ENCODE measurements around the gene MRPS18C. TPM values are rescaled to one million over a fixed set of nuclear protein-coding genes. Genes with fewer than 3 reads are reported as not detected.

Gene MRPS18C
- total RNA-seq, 1 experiment from 2014 or later, result 60.3 TPM

DNA sequence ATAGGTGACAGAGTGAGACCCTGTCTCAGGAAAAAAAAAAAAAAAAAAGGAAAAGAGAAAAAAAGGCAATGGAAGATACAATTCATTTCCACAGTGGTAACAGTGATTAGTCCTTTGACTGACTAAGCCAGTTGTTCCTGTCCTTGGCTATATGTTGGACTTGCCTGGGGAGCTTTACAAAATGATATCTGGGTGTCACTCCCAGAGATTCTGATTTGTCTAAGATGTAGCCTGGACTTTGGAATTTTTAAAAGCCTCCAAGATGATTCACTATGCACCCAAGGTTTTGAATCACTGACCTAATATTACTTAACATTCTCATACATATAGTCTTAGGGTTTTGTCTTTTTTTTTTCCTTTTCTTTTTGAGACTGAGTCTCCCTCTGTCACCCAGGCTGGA, 17.1 kb upstream of the MRPS18C start:
- H3K27me3 Mint-ChIP-seq (ENCODE audit: low read depth), result no peaks in the 10 kb centered on the region
- H3K4me1 Mint-ChIP-seq, result no peaks in the 10 kb centered on the region
- DNase-seq (ENCODE audit: low spot score) (no peak), ATAC-seq (no peak)
- ChIA-PET CTCF (no interaction called here), POLR2A (no interaction called here)
- no peak overlapping the region for H3K4me3 Mint-ChIP-seq
- TF ChIP-seq, protein P1, sequence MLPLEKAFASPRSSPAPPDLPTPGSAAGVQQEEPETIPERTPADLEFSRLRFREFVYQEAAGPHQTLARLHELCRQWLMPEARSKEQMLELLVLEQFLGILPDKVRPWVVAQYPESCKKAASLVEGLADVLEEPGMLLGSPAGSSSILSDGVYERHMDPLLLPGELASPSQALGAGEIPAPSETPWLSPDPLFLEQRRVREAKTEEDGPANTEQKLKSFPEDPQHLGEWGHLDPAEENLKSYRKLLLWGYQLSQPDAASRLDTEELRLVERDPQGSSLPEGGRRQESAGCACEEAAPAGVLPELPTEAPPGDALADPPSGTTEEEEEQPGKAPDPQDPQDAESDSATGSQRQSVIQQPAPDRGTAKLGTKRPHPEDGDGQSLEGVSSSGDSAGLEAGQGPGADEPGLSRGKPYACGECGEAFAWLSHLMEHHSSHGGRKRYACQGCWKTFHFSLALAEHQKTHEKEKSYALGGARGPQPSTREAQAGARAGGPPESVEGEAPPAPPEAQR (CRISPR knock-in tag; IDR thresholded peaks at IDR 0.05), result no peak
- no peak for TF ChIP-seq CREM (CRISPR knock-in tag; IDR thresholded peaks at IDR 0.05)
- TF ChIP-seq IRF2 (CRISPR knock-in tag; IDR thresholded peaks at IDR 0.05; ENCODE audit: borderline replicate concordance, low read depth), result no peak
- TF ChIP-seq ZNF138 (CRISPR knock-in tag; conservative IDR thresholded peaks at IDR 0.05), result no peak
- TF ChIP-seq ZNF121 (CRISPR knock-in tag; IDR thresholded peaks at IDR 0.05), result no peak
- no peak for TF ChIP-seq EMX1 (CRISPR knock-in tag; IDR thresholded peaks at IDR 0.05)
- TF ChIP-seq, protein P2, sequence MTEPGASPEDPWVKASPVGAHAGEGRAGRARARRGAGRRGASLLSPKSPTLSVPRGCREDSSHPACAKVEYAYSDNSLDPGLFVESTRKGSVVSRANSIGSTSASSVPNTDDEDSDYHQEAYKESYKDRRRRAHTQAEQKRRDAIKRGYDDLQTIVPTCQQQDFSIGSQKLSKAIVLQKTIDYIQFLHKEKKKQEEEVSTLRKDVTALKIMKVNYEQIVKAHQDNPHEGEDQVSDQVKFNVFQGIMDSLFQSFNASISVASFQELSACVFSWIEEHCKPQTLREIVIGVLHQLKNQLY (CRISPR knock-in tag; IDR thresholded peaks at IDR 0.05), result no peak
- TF ChIP-seq, protein P3, sequence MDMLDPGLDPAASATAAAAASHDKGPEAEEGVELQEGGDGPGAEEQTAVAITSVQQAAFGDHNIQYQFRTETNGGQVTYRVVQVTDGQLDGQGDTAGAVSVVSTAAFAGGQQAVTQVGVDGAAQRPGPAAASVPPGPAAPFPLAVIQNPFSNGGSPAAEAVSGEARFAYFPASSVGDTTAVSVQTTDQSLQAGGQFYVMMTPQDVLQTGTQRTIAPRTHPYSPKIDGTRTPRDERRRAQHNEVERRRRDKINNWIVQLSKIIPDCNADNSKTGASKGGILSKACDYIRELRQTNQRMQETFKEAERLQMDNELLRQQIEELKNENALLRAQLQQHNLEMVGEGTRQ (CRISPR knock-in tag; IDR thresholded peaks at IDR 0.05), result no peak
- no peak for TF ChIP-seq OVOL2 (CRISPR knock-in tag; IDR thresholded peaks at IDR 0.05; ENCODE audit: borderline replicate concordance)
- no peak for TF ChIP-seq TP53 (CRISPR knock-in tag; IDR thresholded peaks at IDR 0.05)
- no peak for TF ChIP-seq ZNF317 (CRISPR knock-in tag; IDR thresholded peaks at IDR 0.05; ENCODE audit: borderline replicate concordance, low read depth)
- TF ChIP-seq, protein P4, sequence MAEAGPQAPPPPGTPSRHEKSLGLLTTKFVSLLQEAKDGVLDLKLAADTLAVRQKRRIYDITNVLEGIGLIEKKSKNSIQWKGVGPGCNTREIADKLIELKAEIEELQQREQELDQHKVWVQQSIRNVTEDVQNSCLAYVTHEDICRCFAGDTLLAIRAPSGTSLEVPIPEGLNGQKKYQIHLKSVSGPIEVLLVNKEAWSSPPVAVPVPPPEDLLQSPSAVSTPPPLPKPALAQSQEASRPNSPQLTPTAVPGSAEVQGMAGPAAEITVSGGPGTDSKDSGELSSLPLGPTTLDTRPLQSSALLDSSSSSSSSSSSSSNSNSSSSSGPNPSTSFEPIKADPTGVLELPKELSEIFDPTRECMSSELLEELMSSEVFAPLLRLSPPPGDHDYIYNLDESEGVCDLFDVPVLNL (CRISPR knock-in tag; IDR thresholded peaks at IDR 0.05; ENCODE audit: borderline replicate concordance, low read depth), result no peak
- TF ChIP-seq TCF7 (CRISPR knock-in tag; IDR thresholded peaks at IDR 0.05; ENCODE audit: low read depth), result no peak
- TF ChIP-seq SMAD3 (CRISPR knock-in tag; IDR thresholded peaks at IDR 0.05; ENCODE audit: borderline replicate concordance), result no peak
- TF ChIP-seq, protein P5, sequence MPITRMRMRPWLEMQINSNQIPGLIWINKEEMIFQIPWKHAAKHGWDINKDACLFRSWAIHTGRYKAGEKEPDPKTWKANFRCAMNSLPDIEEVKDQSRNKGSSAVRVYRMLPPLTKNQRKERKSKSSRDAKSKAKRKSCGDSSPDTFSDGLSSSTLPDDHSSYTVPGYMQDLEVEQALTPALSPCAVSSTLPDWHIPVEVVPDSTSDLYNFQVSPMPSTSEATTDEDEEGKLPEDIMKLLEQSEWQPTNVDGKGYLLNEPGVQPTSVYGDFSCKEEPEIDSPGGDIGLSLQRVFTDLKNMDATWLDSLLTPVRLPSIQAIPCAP (CRISPR knock-in tag; IDR thresholded peaks at IDR 0.05), result no peak
- no peak for TF ChIP-seq FOXK1 (CRISPR knock-in tag; IDR thresholded peaks at IDR 0.05)
- TF ChIP-seq, protein P6, sequence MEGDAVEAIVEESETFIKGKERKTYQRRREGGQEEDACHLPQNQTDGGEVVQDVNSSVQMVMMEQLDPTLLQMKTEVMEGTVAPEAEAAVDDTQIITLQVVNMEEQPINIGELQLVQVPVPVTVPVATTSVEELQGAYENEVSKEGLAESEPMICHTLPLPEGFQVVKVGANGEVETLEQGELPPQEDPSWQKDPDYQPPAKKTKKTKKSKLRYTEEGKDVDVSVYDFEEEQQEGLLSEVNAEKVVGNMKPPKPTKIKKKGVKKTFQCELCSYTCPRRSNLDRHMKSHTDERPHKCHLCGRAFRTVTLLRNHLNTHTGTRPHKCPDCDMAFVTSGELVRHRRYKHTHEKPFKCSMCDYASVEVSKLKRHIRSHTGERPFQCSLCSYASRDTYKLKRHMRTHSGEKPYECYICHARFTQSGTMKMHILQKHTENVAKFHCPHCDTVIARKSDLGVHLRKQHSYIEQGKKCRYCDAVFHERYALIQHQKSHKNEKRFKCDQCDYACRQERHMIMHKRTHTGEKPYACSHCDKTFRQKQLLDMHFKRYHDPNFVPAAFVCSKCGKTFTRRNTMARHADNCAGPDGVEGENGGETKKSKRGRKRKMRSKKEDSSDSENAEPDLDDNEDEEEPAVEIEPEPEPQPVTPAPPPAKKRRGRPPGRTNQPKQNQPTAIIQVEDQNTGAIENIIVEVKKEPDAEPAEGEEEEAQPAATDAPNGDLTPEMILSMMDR (IDR thresholded peaks at IDR 0.05), result no peak
- TF ChIP-seq, protein P7, sequence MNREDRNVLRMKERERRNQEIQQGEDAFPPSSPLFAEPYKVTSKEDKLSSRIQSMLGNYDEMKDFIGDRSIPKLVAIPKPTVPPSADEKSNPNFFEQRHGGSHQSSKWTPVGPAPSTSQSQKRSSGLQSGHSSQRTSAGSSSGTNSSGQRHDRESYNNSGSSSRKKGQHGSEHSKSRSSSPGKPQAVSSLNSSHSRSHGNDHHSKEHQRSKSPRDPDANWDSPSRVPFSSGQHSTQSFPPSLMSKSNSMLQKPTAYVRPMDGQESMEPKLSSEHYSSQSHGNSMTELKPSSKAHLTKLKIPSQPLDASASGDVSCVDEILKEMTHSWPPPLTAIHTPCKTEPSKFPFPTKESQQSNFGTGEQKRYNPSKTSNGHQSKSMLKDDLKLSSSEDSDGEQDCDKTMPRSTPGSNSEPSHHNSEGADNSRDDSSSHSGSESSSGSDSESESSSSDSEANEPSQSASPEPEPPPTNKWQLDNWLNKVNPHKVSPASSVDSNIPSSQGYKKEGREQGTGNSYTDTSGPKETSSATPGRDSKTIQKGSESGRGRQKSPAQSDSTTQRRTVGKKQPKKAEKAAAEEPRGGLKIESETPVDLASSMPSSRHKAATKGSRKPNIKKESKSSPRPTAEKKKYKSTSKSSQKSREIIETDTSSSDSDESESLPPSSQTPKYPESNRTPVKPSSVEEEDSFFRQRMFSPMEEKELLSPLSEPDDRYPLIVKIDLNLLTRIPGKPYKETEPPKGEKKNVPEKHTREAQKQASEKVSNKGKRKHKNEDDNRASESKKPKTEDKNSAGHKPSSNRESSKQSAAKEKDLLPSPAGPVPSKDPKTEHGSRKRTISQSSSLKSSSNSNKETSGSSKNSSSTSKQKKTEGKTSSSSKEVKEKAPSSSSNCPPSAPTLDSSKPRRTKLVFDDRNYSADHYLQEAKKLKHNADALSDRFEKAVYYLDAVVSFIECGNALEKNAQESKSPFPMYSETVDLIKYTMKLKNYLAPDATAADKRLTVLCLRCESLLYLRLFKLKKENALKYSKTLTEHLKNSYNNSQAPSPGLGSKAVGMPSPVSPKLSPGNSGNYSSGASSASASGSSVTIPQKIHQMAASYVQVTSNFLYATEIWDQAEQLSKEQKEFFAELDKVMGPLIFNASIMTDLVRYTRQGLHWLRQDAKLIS (CRISPR knock-in tag; IDR thresholded peaks at IDR 0.05; ENCODE audit: borderline replicate concordance), result no peak
- no peak for TF ChIP-seq PRRX2 (CRISPR knock-in tag; IDR thresholded peaks at IDR 0.05)
- TF ChIP-seq GRHL2 (CRISPR knock-in tag; IDR thresholded peaks at IDR 0.05; ENCODE audit: insufficient replicate concordance, severe bottlenecking), result no peak
- peaks cover 4% of the 10 kb centered on the region for H3K36me3 Mint-ChIP-seq
- no peaks in the 10 kb centered on the region for H3K9me3 Mint-ChIP-seq
- no peak overlapping the region for H3K27ac Mint-ChIP-seq
